Panc1 (cell line): ENCODE results near the gene TRIM10. TPM values are rescaled to one million over a fixed set of nuclear protein-coding genes. Genes with fewer than 3 reads are reported as not detected.

Experiments used
- ATAC-seq: fragments of 200-7000 bp; cut with Tn5 transposase; 2 replicates; pipeline ENCODE4 v1.9.1; 2020; ENCODE audit warnings: mild to moderate bottlenecking, moderate library complexity
- BruUV-seq: library from RNA; stranded (reverse); fragments of 400-500 nt; replicated peaks from 2 replicates; lab custom pipeline; 2021; lab: Mats Ljungman, UMichigan
- CTCF ChIA-PET: fragments of 300-600 bp; sonication (Branson Sonifier 250); formaldehyde crosslinking; loops from one replicate; lab custom pipeline; 2022; ENCODE audit warnings: antibody characterized with exemption; lab: Charles Lee
- POLR2A ChIA-PET: fragments of 300-600 bp; sonication (Branson Sonifier 250); formaldehyde crosslinking; loops from one replicate; lab custom pipeline; 2022; ENCODE audit warnings: antibody characterized with exemption; lab: Charles Lee
- DNase-seq: peaks from one replicate; pipeline ENCODE4 v3.0.0-alpha.2; 2010; ENCODE audit warnings: low read depth, low spot score
- H3K27ac ChIP-seq: 2 replicates; pipeline ENCODE4 v1.5.1; 2011; ENCODE audit warnings: mild to moderate bottlenecking, low read length, inconsistent platforms
- H3K27me3 ChIP-seq: fragments of 200-500 bp; sonication (Bioruptor generic); 2 replicates; pipeline ENCODE4 v1.6.0; 2014; ENCODE audit warnings: low read length, inconsistent platforms; ENCODE audit not compliant: control insufficient read depth, insufficient read depth
- H3K36me3 ChIP-seq: fragments of 200-500 bp; sonication (Bioruptor generic); 2 replicates; pipeline ENCODE4 v1.5.1; 2014; ENCODE audit warnings: inconsistent platforms, mild to moderate bottlenecking, low read length, moderate library complexity; ENCODE audit not compliant: control insufficient read depth, insufficient read depth
- H3K4me1 ChIP-seq: 2 replicates; pipeline ENCODE4 v1.5.1; 2011; ENCODE audit warnings: inconsistent platforms, mild to moderate bottlenecking, low read length, moderate library complexity; ENCODE audit not compliant: control insufficient read depth, insufficient read depth
- H3K4me3 ChIP-seq, 2 experiments: 2 replicates each; pipeline ENCODE4 v1.5.1; 2011 to 2012; ENCODE audit warnings: low read depth in 2 of 2, low read length in 2 of 2, mild to moderate bottlenecking in 2 of 2, inconsistent platforms in 1 of 2, moderate library complexity in 1 of 2
- H3K9me3 ChIP-seq: fragments of 200-500 bp; sonication (Bioruptor generic); 2 replicates; pipeline ENCODE4 v1.5.1; 2014; ENCODE audit warnings: low read depth, mild to moderate bottlenecking, inconsistent platforms, low read length, moderate library complexity; ENCODE audit not compliant: control insufficient read depth, insufficient read depth
- CTCF ChIP-seq: fragments of 450-650 bp; IDR thresholded peaks from 2 replicates; pipeline ENCODE4 v1.5.1; 2017; ENCODE audit warnings: mild to moderate bottlenecking
- POLR2AphosphoS5 ChIP-seq: IDR thresholded peaks from 2 replicates; pipeline ENCODE4 v1.6.1; 2012; ENCODE audit warnings: mild to moderate bottlenecking, low read depth, low read length, moderate library complexity
- REST ChIP-seq, 2 experiments: IDR thresholded peaks; 2 replicates each; pipeline ENCODE4 v1.6.1; 2011 to 2012; ENCODE audit warnings: low read depth in 2 of 2, control low read depth in 1 of 2, low read length in 1 of 2, mild to moderate bottlenecking in 1 of 2, moderate library complexity in 1 of 2; ENCODE audit not compliant: insufficient read depth in 1 of 2
- SIN3A ChIP-seq: IDR thresholded peaks from 2 replicates; pipeline ENCODE4 v1.6.1; 2012; ENCODE audit warnings: low read depth, mild to moderate bottlenecking, low read length, moderate library complexity, borderline replicate concordance; ENCODE audit not compliant: insufficient read depth
- TCF7L2 ChIP-seq: IDR thresholded peaks from 2 replicates; pipeline ENCODE4 v1.6.1; 2011; ENCODE audit warnings: mild to moderate bottlenecking, low read depth, low read length, inconsistent platforms
- in situ Hi-C: cut with HindIII; loops from 2 replicates; pipeline ENCODE4 v1.10.0; 2016; ENCODE audit warnings: low sequenced_read_pairs, low pct_unique_long_range_greater_than_20kb
- intact Hi-C: fragments of 100-400 bp; cut with micrococcal nuclease; formaldehyde crosslinking; loops from one replicate; pipeline ENCODE4 v1.10.0; 2022; ENCODE audit not compliant: unreplicated experiment
- total RNA-seq: library from RNA; stranded (reverse); gene quantifications from one replicate; pipeline ENCODE4 v1.2.1, GENCODE V29; 2021; ENCODE audit not compliant: unreplicated experiment

TRIM10 gene
- total RNA-seq, 1 experiment from 2014 or later: not detected

DNA sequence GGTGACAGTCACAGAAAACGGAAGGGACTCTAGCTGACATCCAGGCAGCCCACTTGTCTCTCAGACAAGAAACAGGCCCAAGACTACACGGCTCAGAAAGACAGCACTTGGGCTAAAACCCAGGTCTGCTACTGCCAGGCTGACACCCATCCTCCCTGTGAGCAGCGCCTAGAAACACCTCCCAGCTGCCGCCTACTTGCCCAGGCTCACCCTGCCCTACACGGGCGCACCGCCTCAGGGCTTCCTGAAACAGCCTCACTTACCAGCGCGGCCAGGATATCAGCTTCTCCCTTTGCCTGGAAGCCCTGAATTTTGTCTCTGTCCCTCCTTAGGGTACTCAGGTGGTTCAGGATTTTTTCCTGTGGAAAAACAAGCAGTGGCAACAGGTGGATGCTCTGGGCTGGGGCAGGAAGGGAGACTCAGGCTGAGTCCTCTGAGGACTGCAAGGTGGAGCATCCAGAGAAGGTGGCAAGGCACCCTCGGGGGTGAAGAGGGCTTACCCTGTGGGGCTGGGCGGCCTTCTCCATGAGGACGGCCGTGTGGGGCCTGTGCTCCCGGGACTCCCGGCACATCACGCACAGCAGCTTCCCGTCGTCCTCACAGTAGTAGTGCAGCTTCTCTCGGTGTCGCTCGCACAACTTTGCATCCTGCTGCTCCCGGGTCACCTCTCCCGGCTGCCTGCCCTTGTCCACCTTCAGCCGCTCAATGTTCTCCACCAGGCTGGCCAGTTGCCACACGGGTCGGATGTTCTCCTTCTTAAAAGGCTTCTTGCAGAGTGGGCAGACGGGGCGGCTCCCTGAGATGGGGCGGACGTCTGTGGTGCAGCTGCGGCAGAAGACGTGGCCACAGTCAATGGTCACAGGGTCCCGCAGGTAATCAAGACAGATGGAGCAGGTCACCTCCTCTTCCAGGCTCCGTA lies 37.4 kb upstream of the TRIM10 start:
- Histone ChIP-seq H3K9me3 (no peaks in the 10 kb centered on the region), H3K27ac (no peak overlapping the region), H3K4me3 (no peak overlapping the region), H3K27me3 (no peaks in the 10 kb centered on the region), H3K4me1 (no peaks in the 10 kb centered on the region), H3K36me3 (peaks cover 14% of the 10 kb centered on the region; the same call in 1 of the 2 replicates)
- POLR2A ChIA-PET: no interaction called here
- TF ChIP-seq CTCF (no peak), TCF7L2 (no peak), REST (IDR thresholded peaks at IDR 0.05; ENCODE audit: insufficient read depth in 1 of 2, low read depth in 2 of 2, low read length in 1 of 2) (no peak), SIN3A (no peak), POLR2AphosphoS5 (no peak)
- intact Hi-C loops: no loop called here
- BruUV-seq: no TSS peak
- CTCF ChIA-PET: no interaction called here
- DNase-seq (no peak), ATAC-seq (no peak)
- in situ Hi-C loops: no loop called here

DNA sequence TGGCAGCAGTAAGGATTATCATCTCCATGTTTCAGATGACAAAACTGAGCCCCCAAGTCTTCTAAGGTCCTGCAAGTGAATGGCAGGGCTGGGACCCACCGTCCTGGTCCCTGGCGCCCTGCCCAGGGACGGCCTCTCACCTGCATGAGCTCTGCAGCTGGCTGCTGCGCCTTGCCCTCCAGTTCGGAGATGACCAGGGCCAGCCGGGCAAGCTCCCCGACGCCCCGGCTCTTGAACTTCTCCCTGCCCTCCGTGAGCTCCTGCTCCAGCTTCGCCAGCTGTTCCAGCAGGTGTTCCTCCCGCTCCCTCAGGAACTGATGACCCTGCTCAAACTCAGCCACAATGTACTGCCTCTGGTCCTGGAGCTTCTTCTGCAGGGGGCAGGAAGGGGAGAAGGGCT lies 35.4 kb upstream of the TRIM10 start:
- intact Hi-C loops: no loop called here
- Histone ChIP-seq H3K4me1 (no peaks in the 10 kb centered on the region), H3K36me3 (peaks cover 16% of the 10 kb centered on the region; the same call in 1 of the 2 replicates), H3K4me3 (no peak overlapping the region), H3K9me3 (no peaks in the 10 kb centered on the region), H3K27ac (no peak overlapping the region), H3K27me3 (no peaks in the 10 kb centered on the region)
- no peak for ATAC-seq
- ChIA-PET POLR2A (no interaction called here), CTCF (interaction anchor here (0.7 kb wide), 1 partner anchor 9 kb away, joined by 3 read pairs; no protein-coding TSS in a partner anchor)
- no TSS peak for BruUV-seq
- in situ Hi-C loops: no loop called here
- no peak for DNase-seq
- TF ChIP-seq CTCF: no peak
- TF ChIP-seq TCF7L2: no peak
- TF ChIP-seq REST (IDR thresholded peaks at IDR 0.05; ENCODE audit: insufficient read depth in 1 of 2, low read depth in 2 of 2, low read length in 1 of 2): no peak
- TF ChIP-seq SIN3A: no peak
- no peak for TF ChIP-seq POLR2AphosphoS5
